ACC112 (cell line): ENCODE data around the gene LMO1.
A peak's percentile ranks its signal among the peaks of the same experiment; 100 is the strongest.

Experiments
- H2AFZ ChIP-seq: fragments of 200-600 bp; sonication (generic); one replicate; pipeline ENCODE4 v1.6.0; 2017; ENCODE audit warnings: antibody characterized with exemption, low read length; ENCODE audit not compliant: unreplicated experiment
- H3K27ac ChIP-seq: fragments of 200-600 bp; sonication (generic); 2 replicates; pipeline ENCODE4 v1.5.1; 2014; ENCODE audit warnings: low read depth, mild to moderate bottlenecking, antibody characterized with exemption, low read length, moderate library complexity
- H3K27me3 ChIP-seq: fragments of 200-600 bp; sonication (generic); 2 replicates; pipeline ENCODE4 v1.6.1; 2014; ENCODE audit warnings: mild to moderate bottlenecking, antibody characterized with exemption, low read length, moderate library complexity, mixed read lengths; ENCODE audit not compliant: insufficient read depth
- H3K36me3 ChIP-seq: fragments of 200-600 bp; sonication (generic); 2 replicates; pipeline ENCODE4 v1.6.1; 2016; ENCODE audit warnings: mild to moderate bottlenecking, antibody characterized with exemption, low read length, moderate library complexity, mixed read lengths; ENCODE audit not compliant: insufficient read depth
- H3K4me1 ChIP-seq: fragments of 200-600 bp; sonication (generic); one replicate; pipeline ENCODE4 v1.6.1; 2016; ENCODE audit warnings: low read length, mixed read lengths; ENCODE audit not compliant: insufficient read depth, unreplicated experiment, control insufficient read depth
- H3K4me3 ChIP-seq: fragments of 200-600 bp; sonication (generic); 2 replicates; pipeline ENCODE4 v1.5.1; 2014; ENCODE audit warnings: mild to moderate bottlenecking, low read depth, low read length
- H3K79me2 ChIP-seq: fragments of 200-600 bp; sonication (generic); one replicate; pipeline ENCODE4 v1.6.0; 2016; ENCODE audit warnings: low read length; ENCODE audit not compliant: control insufficient read depth, unreplicated experiment, insufficient read depth

LMO1 gene

GRCh38 chr11:8276528-8276927 is 12.8 kb upstream of the LMO1 start:
- H3K4me1 ChIP-seq = peaks cover 5% of the 10 kb centered on the region
- H3K27ac ChIP-seq = no peak overlapping the region
- no peaks in the 10 kb centered on the region for H3K79me2 ChIP-seq
- H3K36me3 ChIP-seq = no peaks in the 10 kb centered on the region
- peaks cover 69% of the 10 kb centered on the region for H3K27me3 ChIP-seq
- no peak overlapping the region for H3K4me3 ChIP-seq
- no peak overlapping the region for H2AFZ ChIP-seq

GRCh38 chr11:8273287-8273686 is 9.6 kb upstream of the LMO1 start:
- H3K79me2 ChIP-seq = no peaks in the 10 kb centered on the region
- H3K27ac ChIP-seq = no peak overlapping the region
- H3K4me3 ChIP-seq = no peak overlapping the region
- no peaks in the 10 kb centered on the region for H3K36me3 ChIP-seq
- peaks cover 5% of the 10 kb centered on the region for H3K4me1 ChIP-seq
- H3K27me3 ChIP-seq = peaks cover 88% of the 10 kb centered on the region
- no peak overlapping the region for H2AFZ ChIP-seq

DNA sequence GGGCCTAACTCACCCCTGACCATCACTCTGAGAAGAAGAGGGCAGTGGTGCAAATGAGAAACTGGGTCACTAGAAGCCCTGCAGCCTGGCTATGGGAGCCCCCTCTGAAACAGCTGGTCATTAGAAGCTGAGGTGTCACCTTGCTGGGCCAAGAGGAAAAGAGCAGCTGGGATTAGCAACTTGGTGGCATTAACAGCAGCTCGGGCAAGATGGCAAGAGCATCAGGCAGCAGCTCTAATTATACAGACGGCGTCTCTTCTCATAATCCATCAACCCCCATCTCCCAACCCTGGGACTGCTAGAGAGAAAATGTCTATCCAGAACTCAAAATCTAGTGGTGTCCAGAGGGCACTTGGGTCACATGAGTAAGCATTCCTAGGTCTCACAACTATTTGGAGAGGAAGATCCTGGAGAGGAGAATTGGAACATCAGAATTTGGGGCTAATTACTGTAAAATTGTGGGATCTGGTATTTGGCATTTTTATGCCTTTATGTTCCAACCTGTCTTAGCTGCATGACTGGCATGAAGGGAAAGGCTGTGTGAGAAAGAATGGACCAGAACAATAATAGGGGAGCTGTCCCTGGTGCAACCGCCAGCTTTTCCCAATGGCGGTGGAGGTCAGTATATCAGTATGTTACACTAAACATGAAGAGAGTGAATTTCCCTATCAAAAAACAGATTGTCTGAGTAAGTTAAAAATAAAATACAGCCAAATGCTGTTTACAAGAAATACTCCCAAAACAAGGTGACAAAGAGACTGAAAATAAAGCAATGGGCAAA is 7.6 kb upstream of the LMO1 start:
- no peak overlapping the region for H2AFZ ChIP-seq
- H3K4me3 ChIP-seq = no peak overlapping the region
- H3K27ac ChIP-seq = no peak overlapping the region
- H3K79me2 ChIP-seq = no peaks in the 10 kb centered on the region
- no peaks in the 10 kb centered on the region for H3K36me3 ChIP-seq
- peaks cover 94% of the 10 kb centered on the region for H3K27me3 ChIP-seq
- H3K4me1 ChIP-seq = peaks cover 5% of the 10 kb centered on the region

GRCh38 chr11:8269636-8270035 is 6.0 kb upstream of the LMO1 start:
- H2AFZ ChIP-seq = no peak overlapping the region
- H3K4me3 ChIP-seq = no peak overlapping the region
- no peaks in the 10 kb centered on the region for H3K36me3 ChIP-seq
- H3K4me1 ChIP-seq = peaks cover 5% of the 10 kb centered on the region
- H3K27ac ChIP-seq = no peak overlapping the region
- H3K27me3 ChIP-seq = peaks cover 93% of the 10 kb centered on the region
- H3K79me2 ChIP-seq = no peaks in the 10 kb centered on the region

DNA sequence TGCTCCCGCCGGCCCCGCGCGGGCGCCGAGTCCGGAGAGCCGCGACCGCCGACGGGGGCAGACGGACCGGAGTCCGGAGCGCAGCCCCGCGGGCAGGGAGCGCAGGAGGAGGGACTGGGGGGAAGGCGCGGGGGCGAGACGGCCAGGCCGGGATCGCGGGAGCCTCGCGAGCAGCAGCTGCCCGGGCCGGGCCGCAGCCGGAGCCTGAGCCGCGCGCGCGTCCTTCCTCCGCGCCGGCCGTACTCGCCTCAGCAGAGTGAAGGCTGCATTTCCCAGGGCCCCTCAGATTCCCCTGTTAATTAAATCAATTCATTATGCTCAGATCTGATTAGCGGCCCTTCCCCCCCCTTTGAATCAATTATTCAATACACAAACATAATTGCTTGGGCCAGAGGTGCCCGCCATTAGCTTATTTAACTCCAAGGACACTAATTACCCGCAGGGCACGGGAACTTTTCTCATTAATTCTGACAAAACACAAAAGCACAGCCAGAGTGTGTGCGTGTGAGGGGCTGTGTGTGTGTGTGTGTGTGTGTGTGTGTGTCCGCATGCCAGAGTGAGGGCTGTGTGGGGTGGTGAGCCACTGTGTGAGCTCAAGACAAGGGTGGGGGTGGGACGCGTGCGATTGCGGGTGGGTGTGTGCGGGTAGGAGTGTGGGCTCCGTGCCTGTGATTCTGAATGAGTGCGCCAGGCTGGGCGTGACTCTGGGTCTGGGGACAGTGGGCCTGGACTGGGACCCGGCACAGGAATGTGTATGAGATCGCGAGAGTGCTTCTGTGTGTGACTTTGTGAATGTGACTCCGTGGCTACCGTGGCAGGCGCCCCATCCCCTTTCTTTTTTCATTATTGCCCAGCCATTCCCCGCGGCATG is 5.1 kb upstream of the LMO1 start:
- peaks cover 5% of the 10 kb centered on the region for H3K4me1 ChIP-seq
- H2AFZ ChIP-seq = no peak overlapping the region
- H3K27me3 ChIP-seq = peaks cover 92% of the 10 kb centered on the region
- no peak overlapping the region for H3K27ac ChIP-seq
- peak overlapping the region; percentile 44 for H3K4me3 ChIP-seq
- no peaks in the 10 kb centered on the region for H3K36me3 ChIP-seq
- H3K79me2 ChIP-seq = no peaks in the 10 kb centered on the region

DNA sequence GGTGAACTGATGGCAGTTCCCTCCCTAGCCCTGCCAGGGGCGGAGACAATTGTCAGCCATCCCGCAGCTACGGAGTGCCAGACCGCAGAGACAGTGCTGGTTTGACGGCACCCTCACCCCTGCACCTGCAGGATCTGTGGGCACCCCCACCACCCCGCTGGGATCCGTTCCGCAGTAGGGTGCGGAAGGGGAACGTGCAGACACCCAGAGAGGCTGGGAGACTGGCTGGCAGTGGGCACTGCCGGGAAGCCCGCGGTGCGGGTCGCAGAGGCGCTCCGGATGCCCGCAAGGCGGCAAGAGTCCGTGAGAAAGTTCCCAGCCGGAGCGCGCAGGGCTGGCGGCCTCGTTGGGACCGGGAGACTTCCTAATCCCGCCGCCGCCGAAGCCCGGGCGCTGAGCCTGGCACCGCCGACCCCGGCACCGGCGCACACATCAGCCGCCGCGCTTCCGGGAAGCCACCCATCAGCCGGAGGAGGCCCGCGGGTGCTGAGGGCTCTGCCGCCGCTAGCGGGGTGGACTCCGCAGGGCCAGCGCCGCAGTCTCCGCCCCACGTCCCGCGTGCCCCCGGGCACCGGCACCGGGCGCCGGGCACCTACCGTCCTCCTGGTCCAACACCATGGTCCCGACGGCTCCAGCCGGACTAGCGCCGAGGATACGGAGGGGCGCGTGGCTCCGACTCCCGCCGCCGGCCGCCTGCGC is 4.3 kb upstream of the LMO1 start:
- no peak overlapping the region for H2AFZ ChIP-seq
- H3K27ac ChIP-seq = no peak overlapping the region
- peaks cover 3% of the 10 kb centered on the region for H3K4me1 ChIP-seq
- H3K4me3 ChIP-seq = peak overlapping the region; percentile 44
- no peaks in the 10 kb centered on the region for H3K79me2 ChIP-seq
- no peaks in the 10 kb centered on the region for H3K36me3 ChIP-seq
- peaks cover 95% of the 10 kb centered on the region for H3K27me3 ChIP-seq

GRCh38 chr11:8267280-8267679 is 3.6 kb upstream of the LMO1 start:
- H3K4me1 ChIP-seq = no peaks in the 10 kb centered on the region
- H3K36me3 ChIP-seq = no peaks in the 10 kb centered on the region
- no peak overlapping the region for H2AFZ ChIP-seq
- no peak overlapping the region for H3K27ac ChIP-seq
- no peaks in the 10 kb centered on the region for H3K79me2 ChIP-seq
- H3K4me3 ChIP-seq = no peak overlapping the region
- H3K27me3 ChIP-seq = peaks cover 94% of the 10 kb centered on the region

- Histone ChIP-seq H3K79me2 (no peaks in the 10 kb centered on the region), H2AFZ (no peak overlapping the region), H3K4me3 (no peak overlapping the region), H3K36me3 (no peaks in the 10 kb centered on the region), H3K4me1 (no peaks in the 10 kb centered on the region), H3K27ac (no peak overlapping the region), H3K27me3 (peaks cover 94% of the 10 kb centered on the region)
Measured at GRCh38 chr11:8266246-8267241, 2.9 kb upstream of the LMO1 start.

DNA sequence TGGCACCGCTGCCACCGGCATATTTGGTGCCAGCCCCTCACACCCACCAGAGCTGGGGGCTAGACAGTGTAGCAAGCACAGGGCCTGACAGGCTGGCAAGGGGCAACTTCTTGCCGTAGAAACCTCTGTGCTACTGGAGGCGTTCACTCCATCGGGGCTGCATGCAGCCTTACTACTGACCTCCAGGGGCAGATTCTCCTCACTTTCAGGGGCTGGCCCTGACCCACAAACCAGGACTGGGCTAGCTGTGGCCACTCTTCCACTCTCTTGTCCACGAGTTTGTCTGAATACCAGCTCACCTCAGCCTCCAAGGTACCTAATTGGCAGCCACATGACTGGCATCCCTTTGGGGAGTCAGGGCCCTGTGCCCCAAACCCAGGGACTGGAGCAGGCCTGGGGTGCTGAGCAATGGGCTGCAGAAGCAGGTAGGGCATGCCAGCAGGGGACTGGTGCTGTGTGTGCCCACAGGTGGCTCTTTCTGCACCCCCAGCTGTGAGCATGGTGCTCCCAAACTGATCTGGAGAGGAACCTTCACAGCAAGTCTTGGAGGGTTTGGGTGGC is 2.1 kb upstream of the LMO1 start:
- Histone ChIP-seq H3K4me1 (no peaks in the 10 kb centered on the region), H3K79me2 (no peaks in the 10 kb centered on the region), H3K27me3 (peaks cover 94% of the 10 kb centered on the region), H3K27ac (no peak overlapping the region), H2AFZ (no peak overlapping the region), H3K36me3 (no peaks in the 10 kb centered on the region), H3K4me3 (no peak overlapping the region)
